ENCODE measurements around the gene DOLPP1.

- TF ChIP-seq, protein P1, sequence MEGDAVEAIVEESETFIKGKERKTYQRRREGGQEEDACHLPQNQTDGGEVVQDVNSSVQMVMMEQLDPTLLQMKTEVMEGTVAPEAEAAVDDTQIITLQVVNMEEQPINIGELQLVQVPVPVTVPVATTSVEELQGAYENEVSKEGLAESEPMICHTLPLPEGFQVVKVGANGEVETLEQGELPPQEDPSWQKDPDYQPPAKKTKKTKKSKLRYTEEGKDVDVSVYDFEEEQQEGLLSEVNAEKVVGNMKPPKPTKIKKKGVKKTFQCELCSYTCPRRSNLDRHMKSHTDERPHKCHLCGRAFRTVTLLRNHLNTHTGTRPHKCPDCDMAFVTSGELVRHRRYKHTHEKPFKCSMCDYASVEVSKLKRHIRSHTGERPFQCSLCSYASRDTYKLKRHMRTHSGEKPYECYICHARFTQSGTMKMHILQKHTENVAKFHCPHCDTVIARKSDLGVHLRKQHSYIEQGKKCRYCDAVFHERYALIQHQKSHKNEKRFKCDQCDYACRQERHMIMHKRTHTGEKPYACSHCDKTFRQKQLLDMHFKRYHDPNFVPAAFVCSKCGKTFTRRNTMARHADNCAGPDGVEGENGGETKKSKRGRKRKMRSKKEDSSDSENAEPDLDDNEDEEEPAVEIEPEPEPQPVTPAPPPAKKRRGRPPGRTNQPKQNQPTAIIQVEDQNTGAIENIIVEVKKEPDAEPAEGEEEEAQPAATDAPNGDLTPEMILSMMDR (IDR thresholded peaks at IDR 0.05), result no peak
- no peak for TF ChIP-seq ZFX (IDR thresholded peaks at IDR 0.05; ENCODE audit: borderline replicate concordance)
Observed at GRCh38 chr9:129108805-129109536, 28.1 kb downstream of the DOLPP1 start.
